Islet precursor cell (in vitro differentiated cells): ENCODE results near the gene CENATAC.
"Not testable (repeated sequence)": the region's sequence is repeated elsewhere in the genome, so short reads cannot be mapped to it uniquely, and the experiment has no call there.

Source experiments
- DNase-seq: peaks from one replicate; pipeline ENCODE4 v3.0.0-alpha.2; 2018

CENATAC gene, protein sequence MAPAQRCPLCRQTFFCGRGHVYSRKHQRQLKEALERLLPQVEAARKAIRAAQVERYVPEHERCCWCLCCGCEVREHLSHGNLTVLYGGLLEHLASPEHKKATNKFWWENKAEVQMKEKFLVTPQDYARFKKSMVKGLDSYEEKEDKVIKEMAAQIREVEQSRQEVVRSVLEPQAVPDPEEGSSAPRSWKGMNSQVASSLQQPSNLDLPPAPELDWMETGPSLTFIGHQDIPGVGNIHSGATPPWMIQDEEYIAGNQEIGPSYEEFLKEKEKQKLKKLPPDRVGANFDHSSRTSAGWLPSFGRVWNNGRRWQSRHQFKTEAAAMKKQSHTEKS

DNA sequence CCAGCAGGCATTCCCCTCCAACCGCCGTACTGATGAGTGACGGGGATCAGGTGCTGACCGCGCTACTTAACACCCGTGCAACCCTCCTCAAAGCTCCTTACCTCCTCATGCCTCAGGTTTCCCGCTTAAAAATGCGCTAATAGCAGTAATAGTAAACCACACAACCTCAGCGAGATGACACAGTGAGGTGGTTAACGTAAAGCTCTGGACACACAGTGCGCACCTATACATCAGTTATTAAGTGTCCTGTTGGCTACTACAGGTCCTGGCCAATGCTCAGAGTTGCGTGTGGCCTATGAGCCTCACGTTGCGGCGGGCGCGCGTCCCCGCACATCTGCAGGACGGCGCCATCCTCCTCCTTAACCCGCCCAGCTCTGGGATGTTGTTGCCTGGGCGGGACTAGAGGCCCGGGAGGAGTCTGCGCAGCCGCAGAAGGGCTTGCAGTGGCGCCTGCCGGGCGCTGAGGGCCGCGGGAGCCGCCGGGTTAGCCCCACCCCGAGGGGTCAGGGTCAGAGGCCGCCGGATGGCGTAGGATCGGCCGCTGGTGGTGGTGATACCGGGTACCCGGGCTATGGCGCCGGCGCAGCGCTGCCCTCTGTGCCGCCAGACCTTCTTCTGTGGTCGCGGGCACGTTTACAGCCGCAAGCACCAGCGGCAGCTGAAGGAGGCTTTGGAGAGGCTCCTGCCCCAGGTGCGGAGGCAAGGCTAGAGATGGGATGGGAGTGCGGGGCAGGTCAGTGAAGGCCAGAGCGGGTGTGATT is at the start of gene CENATAC:
TSS of gene CENATAC (plus strand) at position 512 of the 761 bp plus-strand sequence. CDS start at position 572, 60 bp downstream.
- peak; percentile 98 for DNase-seq

DNA sequence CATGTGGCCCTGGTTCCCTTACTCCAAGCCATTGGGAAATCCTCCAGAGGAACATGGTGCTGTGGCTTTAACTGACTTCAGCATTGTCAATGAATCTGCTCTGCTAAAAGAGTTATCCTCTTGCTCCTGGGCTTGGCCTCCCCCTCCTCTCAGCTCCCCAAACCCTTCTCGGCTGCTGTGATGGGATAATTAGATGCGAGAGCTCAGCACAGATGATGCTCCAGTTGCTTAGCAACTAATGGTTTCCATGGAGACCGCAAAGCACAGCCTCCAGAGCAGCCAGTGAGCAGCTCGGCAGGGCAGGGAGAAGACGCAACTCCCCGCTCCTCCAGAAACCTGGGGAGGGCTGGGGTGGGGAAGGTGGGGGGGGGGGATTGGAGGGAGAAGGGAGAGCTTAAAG is 44.7 kb upstream of the CENATAC start:
- DNase-seq: no peak

- not testable (repeated sequence) for DNase-seq
Observed at GRCh38 chr11:118953976-118954375, 44.0 kb upstream of the CENATAC start.

DNA sequence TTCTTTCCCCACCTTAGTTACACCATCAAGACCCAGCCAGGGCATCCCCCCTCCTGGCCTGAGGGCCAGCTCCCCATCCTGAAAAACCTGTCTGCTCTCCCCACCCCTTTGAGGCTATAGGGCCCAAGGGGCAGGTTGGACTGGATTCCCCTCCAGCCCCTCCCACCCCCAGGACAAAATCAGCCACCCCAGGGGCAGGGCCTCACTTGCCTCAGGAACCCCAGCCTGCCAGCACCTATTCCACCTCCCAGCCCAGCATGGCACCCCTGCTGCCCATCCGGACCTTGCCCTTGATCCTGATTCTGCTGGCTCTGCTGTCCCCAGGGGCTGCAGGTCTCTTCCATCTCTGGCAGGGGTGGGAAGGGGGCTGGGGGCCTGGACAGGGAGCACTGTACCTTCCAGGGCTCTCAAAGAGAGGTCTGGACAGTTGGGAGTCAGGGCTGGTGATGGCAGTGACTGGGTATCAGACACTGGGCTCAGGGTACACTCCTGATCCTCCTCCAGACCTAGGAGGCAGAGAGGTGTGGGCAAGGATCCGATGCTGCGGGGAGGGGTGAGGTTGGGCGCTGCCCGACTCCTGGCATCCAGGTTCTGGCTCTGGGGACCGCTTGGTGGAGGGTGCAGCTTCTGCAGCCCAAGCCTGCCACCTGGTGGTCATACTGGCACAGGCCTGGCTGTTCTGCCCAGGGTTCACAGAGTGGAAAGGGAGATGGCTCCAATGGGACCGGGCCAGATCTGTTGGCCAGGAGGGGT is 41.7 kb upstream of the CENATAC start, which contains the start of gene UPK2:
TSS of gene UPK2 (plus strand) at position 205 of the 753 bp plus-strand sequence. CDS start at position 258, 53 bp downstream.
- peak; percentile 94 for DNase-seq

DNA sequence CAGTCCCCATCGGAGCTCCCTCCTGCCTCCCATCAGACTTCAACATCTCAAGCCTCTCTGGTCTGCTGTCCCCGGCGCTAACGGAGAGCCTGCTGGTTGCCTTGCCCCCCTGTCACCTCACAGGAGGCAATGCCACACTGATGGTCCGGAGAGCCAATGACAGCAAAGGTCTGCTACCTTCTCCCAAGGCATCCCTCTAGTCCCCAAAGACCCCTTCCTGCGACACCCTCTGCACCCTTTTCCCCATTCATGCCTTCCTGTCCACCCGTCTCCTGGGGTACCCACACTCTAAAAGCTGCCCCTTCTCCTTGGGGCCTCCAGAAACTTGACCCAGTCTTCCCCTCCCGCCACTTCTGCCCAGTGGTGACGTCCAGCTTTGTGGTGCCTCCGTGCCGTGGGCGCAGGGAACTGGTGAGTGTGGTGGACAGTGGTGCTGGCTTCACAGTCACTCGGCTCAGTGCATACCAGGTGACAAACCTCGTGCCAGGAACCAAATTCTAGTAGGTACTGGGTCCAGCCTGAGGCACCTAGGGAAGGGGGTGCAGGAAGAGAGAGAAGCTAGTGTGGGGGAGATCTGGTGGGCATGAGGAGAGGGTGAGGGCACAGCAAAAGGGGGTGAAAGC is 41.0 kb upstream of the CENATAC start:
- DNase-seq: no peak

DNA sequence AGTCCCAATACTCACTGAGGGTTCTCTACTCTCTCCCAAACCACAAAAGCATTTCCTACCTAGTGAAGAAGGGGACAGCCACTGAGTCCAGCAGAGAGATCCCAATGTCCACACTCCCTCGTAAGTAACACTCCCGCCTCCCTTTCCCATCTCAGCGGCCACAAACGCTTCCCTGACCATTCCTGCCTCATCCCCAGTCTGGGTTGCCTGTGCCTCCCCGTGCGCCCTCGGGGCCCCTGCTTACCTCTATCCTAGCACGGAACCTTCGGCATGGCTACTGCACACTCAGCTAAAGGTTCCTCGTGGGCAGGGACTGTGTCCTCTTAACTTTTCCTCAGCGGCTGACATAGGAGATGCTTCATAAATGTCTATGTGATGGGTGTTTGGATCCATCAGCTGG is 40.4 kb upstream of the CENATAC start:
- no peak for DNase-seq

GRCh38 chr11:118957968-118958367 is 40.0 kb upstream of the CENATAC start:
- DNase-seq: no peak

DNA sequence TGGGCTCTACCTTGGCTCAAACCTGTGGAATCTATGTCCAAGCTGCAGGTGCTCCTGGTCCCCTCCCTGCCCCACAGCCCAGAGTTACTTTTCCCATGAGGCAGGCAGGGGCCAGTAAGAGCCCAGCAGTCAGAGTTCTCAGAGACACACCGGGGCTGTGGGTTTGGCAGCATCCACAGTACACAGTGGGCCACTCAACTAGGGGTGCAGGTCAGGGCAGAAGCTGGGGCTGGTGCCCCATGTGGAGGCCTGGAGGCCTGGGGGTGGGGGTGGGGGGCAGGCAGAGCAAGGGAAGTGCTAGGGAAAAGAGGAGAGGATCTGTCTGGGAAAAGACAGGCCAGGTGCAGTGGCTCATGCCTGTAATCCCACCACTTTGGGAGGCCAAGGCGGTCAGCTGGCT is 39.4 kb upstream of the CENATAC start:
- DNase-seq: no peak

DNA sequence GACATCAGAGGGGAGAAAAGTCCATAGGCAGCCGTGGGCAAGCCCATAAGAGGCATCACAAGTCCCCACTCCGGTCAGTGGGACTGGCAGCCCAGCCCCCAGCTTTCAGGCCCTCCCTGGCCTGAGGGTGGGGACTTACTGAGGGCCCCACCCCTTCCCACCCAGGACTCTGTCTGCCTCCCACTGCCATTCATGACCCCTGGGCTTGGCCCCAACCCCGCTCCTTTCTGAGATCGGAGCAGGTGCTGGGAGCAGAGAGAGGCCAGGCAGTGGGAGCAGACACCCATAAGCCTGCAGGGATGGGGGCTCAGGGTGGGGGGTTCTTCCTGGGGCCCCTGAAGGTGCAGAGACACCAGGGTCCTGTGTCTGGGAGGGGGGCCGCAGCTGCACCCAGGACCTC is 36.7 kb upstream of the CENATAC start:
- no peak for DNase-seq

DNA sequence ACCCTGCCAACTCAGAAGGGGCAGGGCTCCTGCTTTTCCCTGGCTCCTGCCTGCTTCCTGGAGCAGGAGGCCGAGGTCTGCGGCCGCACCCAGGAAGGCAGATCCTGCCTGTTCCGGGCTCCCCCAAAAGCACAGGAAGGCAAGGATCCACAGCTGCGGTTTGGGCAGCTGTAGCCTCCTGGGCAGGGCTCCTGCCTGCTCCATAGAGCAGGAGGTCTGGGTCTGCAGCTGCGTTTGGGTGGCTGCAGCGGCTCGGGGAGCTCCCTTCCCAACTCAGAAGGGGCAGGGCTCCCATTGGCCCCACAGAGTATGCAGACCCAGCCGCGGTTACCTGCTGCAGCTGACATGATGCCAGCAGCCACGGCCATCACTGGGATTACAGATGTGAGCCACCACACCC is 36.3 kb upstream of the CENATAC start:
- DNase-seq: no peak

GRCh38 chr11:118969508-118969907 is 28.4 kb upstream of the CENATAC start:
- DNase-seq: not testable (repeated sequence)

DNA sequence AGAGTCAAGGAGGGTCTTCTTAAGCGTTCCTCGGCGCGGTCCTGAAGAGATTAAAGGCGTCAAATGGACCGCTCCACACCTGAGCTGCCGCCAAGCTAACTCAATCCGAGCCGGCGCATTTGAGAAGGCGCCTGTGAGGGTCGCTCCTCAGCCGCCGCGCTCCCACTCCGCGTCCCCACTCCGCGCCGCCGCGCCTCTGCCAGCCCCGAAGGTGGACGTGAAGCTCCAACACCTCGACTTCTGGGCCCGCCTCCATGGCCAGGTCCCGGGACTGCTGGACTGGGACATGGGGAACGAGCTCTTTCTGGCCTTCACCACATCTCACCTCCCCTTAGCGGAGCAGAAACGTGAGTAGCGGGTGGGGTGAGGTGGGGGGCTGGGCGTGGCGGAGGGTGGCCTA is 26.3 kb upstream of the CENATAC start, which contains the start of gene FOXR1:
TSS of gene FOXR1 (plus strand) at position 116 of the 400 bp plus-strand sequence. CDS start at position 287, 171 bp downstream.
- DNase-seq: no peak

DNA sequence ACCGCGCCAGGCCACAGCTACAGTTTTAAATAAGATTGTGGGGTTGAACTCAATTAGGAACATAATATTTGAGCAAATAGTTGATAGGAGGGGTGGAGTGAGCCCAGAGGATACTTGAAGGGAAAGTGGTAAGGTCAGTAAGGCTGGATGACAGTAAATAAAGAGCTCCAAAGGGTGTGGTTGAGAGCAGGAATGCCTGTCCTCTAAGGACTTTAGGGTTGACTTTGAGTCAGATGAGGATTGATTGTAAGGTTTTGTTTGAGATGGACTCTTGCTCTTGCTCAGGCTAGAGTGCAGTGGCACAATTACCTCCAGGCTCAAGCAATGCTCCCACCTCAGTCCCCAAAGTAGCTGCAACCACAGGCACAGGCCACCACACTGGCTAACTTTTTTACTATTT is 24.0 kb upstream of the CENATAC start:
- DNase-seq: no peak

DNA sequence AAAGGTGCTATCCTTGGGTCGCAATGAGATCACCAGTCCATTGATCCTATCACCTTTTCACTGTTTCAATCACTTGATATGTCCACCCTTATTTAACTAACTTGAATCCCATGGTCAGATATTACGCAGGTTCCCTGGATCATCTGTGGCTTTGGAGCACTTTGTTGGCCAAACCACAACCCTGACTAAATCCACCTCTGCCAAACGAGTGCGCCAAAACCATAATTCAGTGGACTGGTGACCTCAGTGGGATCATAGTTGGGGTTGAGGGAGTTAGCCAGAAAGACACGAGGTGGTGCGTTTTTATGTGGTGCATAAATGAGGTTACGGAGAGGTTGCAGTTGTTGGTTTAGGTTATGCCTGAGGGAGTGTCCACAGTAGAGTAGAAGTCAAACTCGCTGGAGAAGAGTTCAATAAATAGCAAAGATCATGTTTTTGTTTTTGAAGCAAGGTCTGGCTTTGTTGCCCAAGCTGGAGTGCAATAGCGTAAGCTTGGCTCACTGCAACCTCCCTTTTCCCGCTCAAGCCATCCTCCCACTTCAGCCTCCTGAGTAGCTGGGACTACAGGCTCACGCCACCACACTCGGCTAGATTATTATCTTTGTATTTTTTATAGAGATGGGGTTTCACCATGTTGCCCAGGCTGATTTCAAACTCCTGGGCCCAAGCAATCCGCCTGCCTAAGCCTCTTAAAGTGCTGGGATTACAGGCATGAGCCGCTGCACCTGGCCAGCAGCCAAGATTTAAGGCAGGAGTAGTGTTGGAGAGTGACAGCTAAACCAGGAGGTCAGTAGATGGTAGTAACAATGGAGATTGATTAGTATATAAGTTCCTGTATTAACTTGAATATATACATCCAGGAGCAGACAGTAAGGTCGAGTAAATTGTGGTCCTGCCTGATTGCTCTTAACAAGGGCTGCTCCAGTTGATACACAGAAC is 21.9 kb upstream of the CENATAC start:
- no peak for DNase-seq

- DNase-seq: no peak
Observed at GRCh38 chr11:118979434-118979833, 18.5 kb upstream of the CENATAC start.

GRCh38 chr11:118980191-118980881 is 17.6 kb upstream of the CENATAC start:
- DNase-seq: no peak

- DNase-seq: not testable (repeated sequence)
Observed at GRCh38 chr11:118984337-118984736, 13.6 kb upstream of the CENATAC start.

DNA sequence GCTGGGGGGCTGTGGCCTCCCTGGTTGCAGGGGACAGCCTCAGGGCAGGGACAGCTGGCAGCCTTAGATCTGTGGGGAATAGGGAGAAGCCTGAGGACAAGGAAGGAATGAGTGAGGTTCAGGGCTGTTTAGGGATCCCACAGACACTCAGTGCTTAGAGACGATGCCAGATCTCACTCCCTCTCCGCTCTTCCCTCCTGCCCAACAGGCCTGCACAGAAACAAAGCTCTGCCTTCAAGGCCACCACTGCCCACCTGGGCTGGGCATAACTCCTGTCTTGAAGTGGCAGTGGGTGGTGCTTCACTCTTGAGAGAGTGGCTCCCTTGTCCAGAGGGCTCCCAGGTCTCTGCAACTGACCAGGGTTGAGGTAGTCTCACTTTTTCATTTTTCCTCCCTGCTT is 13.1 kb upstream of the CENATAC start:
- DNase-seq: no peak

DNA sequence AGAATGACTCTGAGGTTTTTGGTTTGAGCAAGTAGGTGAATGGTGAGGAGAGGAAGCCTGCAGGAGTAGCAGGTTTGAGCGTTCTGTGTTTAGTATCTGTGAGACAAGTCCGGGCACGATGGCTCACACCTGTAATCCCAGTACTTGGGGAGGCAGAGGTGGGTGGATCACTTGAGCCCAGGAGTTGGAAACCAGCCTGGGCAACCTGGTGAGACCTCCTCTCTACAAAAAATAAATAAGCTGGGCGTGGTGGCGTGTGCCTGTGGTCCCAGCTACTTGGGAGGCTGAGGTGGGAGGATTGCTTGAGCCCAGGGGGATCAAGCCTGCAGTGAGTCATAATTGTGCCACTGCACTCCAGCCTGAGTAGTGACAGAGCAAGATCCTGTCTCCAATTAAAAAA is 9.7 kb upstream of the CENATAC start:
- DNase-seq: no peak

DNA sequence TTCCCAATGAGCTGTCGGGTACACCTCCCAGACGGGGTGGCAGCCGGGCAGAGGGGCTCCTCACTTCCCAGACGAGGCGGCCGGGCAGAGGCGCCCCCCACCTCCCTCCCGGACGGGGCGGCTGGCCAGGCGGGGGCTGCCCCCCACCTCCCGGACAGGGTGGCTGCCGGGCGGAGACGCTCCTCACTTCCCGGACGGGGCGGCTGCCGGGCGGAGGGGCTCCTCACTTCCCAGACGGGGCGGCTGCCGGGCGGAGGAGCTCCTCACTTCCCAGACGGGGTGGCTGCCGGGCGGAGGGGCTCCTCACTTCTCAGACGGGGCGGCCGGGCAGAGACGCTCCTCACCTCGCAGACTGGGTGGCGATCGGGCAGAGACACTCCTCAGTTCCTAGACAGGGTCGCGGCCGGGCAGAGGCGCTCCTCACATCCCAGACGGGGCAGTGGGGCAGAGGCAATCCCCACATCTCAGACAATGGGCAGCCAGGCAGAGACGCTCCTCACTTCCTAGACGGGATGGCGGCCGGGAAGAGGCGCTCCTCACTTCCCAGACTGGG is 6.4 kb upstream of the CENATAC start:
- DNase-seq: not testable (repeated sequence)
